ENCODE data around the gene VWA1. TPM values are rescaled to one million over a fixed set of nuclear protein-coding genes. Genes with fewer than 3 reads are reported as not detected.
"Not testable (repeated sequence)": the region's sequence is repeated elsewhere in the genome, so short reads cannot be mapped to it uniquely, and the experiment has no call there.

The VWA1 gene
- total RNA-seq, 1 donor from 2014 or later, result 2.4 TPM

GRCh38 chr1:1479547-1480487 lies 44.3 kb downstream of the VWA1 start:
- Histone ChIP-seq H3K4me3 (no peak overlapping the region), H3F3A (ENCODE audit: low read depth) (no peaks in the 10 kb centered on the region), H2AFZ (replicated peaks) (no peak overlapping the region), H3K4me1 (no peaks in the 10 kb centered on the region), H3K27ac (no peak overlapping the region), H3K27me3 (no peaks in the 10 kb centered on the region), H3K36me3 (no peaks in the 10 kb centered on the region), H3K79me2 (ENCODE audit: low read depth) (peaks cover 11% of the 10 kb centered on the region), H3K9ac (no peak overlapping the region), H3K4me2 (no peak overlapping the region), H4K20me1 (ENCODE audit: low read depth) (no peaks in the 10 kb centered on the region), H3K9me3 (ENCODE audit: low read depth) (no peaks in the 10 kb centered on the region)
- TF ChIP-seq CTCF (IDR thresholded peaks at IDR 0.05) (no peak), EZH2 (IDR thresholded peaks at IDR 0.05) (no peak), EZH2phosphoT487 (IDR thresholded peaks at IDR 0.05) (no peak)
- Mint-ChIP-seq H3K4me3 (no peak overlapping the region), H3K4me1 (no peaks in the 10 kb centered on the region), H3K9me3 (no peaks in the 10 kb centered on the region), H3K36me3 (peaks cover 8% of the 10 kb centered on the region), H3K27me3 (ENCODE audit: insufficient read depth, low read depth) (peaks cover 5% of the 10 kb centered on the region), H3K27ac (no peak overlapping the region)
- DNase-seq (ENCODE audit: low spot score), result no peak

- not testable (repeated sequence) for H3F3A ChIP-seq (ENCODE audit: low read depth); H3K27me3 Mint-ChIP-seq (ENCODE audit: insufficient read depth, low read depth); H3K4me1 Mint-ChIP-seq; H3K9me3 Mint-ChIP-seq; H3K4me3 ChIP-seq; H3K27ac Mint-ChIP-seq; H3K9ac ChIP-seq; H4K20me1 ChIP-seq (ENCODE audit: low read depth); H3K4me3 Mint-ChIP-seq; H3K4me1 ChIP-seq; H3K36me3 ChIP-seq; DNase-seq (ENCODE audit: low spot score); H3K36me3 Mint-ChIP-seq; H2AFZ ChIP-seq (replicated peaks); H3K27ac ChIP-seq; H3K9me3 ChIP-seq (ENCODE audit: low read depth); H3K4me2 ChIP-seq; H3K27me3 ChIP-seq
- peaks cover 11% of the 10 kb centered on the region for H3K79me2 ChIP-seq (ENCODE audit: low read depth)
Measured at GRCh38 chr1:1480488-1480867, 45.0 kb downstream of the VWA1 start.

- not testable (repeated sequence) for H3K9me3 Mint-ChIP-seq; H3K4me1 Mint-ChIP-seq; H3K4me3 Mint-ChIP-seq; H3K9ac ChIP-seq; H3K4me3 ChIP-seq; DNase-seq (ENCODE audit: low spot score); H3F3A ChIP-seq (ENCODE audit: low read depth); H3K27me3 ChIP-seq; H2AFZ ChIP-seq (replicated peaks); H3K27ac Mint-ChIP-seq; H4K20me1 ChIP-seq (ENCODE audit: low read depth); H3K27me3 Mint-ChIP-seq (ENCODE audit: insufficient read depth, low read depth); H3K9me3 ChIP-seq (ENCODE audit: low read depth); H3K4me2 ChIP-seq; H3K27ac ChIP-seq; H3K36me3 Mint-ChIP-seq; H3K36me3 ChIP-seq; H3K79me2 ChIP-seq (ENCODE audit: low read depth); H3K4me1 ChIP-seq
Measured at GRCh38 chr1:1481811-1482210, 46.3 kb downstream of the VWA1 start.

GRCh38 chr1:1482856-1483255 lies 47.4 kb downstream of the VWA1 start:
- Histone ChIP-seq H3K4me2 (no peak overlapping the region), H3K27me3 (no peaks in the 10 kb centered on the region), H3K9ac (no peak overlapping the region), H3K9me3 (ENCODE audit: low read depth) (no peaks in the 10 kb centered on the region), H3K79me2 (ENCODE audit: low read depth) (no peaks in the 10 kb centered on the region), H3F3A (ENCODE audit: low read depth) (no peaks in the 10 kb centered on the region), H3K4me1 (no peaks in the 10 kb centered on the region), H2AFZ (replicated peaks) (no peak overlapping the region), H3K27ac (no peak overlapping the region), H3K4me3 (no peak overlapping the region), H4K20me1 (ENCODE audit: low read depth) (no peaks in the 10 kb centered on the region), H3K36me3 (no peaks in the 10 kb centered on the region)
- Mint-ChIP-seq H3K27me3 (ENCODE audit: insufficient read depth, low read depth) (peaks cover 2% of the 10 kb centered on the region), H3K9me3 (no peaks in the 10 kb centered on the region), H3K4me1 (no peaks in the 10 kb centered on the region), H3K4me3 (no peak overlapping the region), H3K36me3 (peaks cover 8% of the 10 kb centered on the region), H3K27ac (no peak overlapping the region)
- no peak for TF ChIP-seq EZH2 (IDR thresholded peaks at IDR 0.05)
- TF ChIP-seq CTCF (IDR thresholded peaks at IDR 0.05), result no peak
- no peak for TF ChIP-seq EZH2phosphoT487 (IDR thresholded peaks at IDR 0.05)
- no peak for DNase-seq (ENCODE audit: low spot score)
